ENCODE measurements around the gene DNHD1. TPM values are rescaled to one million over a fixed set of nuclear protein-coding genes. Genes with fewer than 3 reads are reported as not detected.

DNHD1 gene
- total RNA-seq, 1 experiment from 2014 or later, result 11.5 TPM

- H3K36me3 Mint-ChIP-seq, result no peaks in the 10 kb centered on the region
- CTCF ChIA-PET, result interaction anchor here (0.6 to 3.1 kb wide), 69 partner anchors 9 to 539 kb away, joined by 3 to 30 read pairs (median 4); partner anchors contain the start of genes APBB1, ARFIP2, DNHD1 and ILK
These were observed 34.2 kb downstream of the DNHD1 start for GRCh38 chr11:6531267-6531752.

GRCh38 chr11:6538456-6538855, 41.4 kb downstream of the DNHD1 start:
- Mint-ChIP-seq H3K9me3 (no peaks in the 10 kb centered on the region), H3K27me3 (ENCODE audit: low read depth) (no peaks in the 10 kb centered on the region), H3K4me1 (peaks cover 10% of the 10 kb centered on the region), H3K4me3 (no peak overlapping the region), H3K36me3 (no peaks in the 10 kb centered on the region), H3K27ac (peak overlapping the region; percentile 39; the same call in 1 of the 2 replicates)
- ChIA-PET POLR2A (interaction anchor here (0.6 kb wide), 1 partner anchor 57 kb away, joined by 3 read pairs; the partner anchor contains the start of genes ARFIP2 and TIMM10B), CTCF (interaction anchor here (0.7 to 1.4 kb wide), 4 partner anchors 9 to 217 kb away, joined by 3 to 4 read pairs (median 3); no protein-coding TSS in a partner anchor)
- DNase-seq (ENCODE audit: low spot score) (peak; percentile 18), ATAC-seq (peak; percentile 81)
- TF ChIP-seq ZNF281 (CRISPR knock-in tag; IDR thresholded peaks at IDR 0.05), result 0 out of 2 replicates have a peak, but pooled peaks have one; percentile 21
- 0 out of 2 replicates have a peak, but pooled peaks have one; percentile 24 for TF ChIP-seq FOXP1 (CRISPR knock-in tag; IDR thresholded peaks at IDR 0.05; ENCODE audit: borderline replicate concordance)
- no peak for TF ChIP-seq ATF3 (CRISPR knock-in tag; conservative IDR thresholded peaks at IDR 0.05)

More at GRCh38 chr11:6531267-6531752, 34.2 kb downstream of the DNHD1 start:
- no peaks in the 10 kb centered on the region; the same call in 1 of the 2 replicates for H3K27me3 Mint-ChIP-seq (ENCODE audit: low read depth)
- peak; percentile 90 for ATAC-seq
- H3K4me1 Mint-ChIP-seq, result no peaks in the 10 kb centered on the region
- no peak for DNase-seq (ENCODE audit: low spot score)
- POLR2A ChIA-PET, result interaction anchor here (0.7 to 1.2 kb wide), 3 partner anchors 76 to 152 kb away, joined by 3 to 4 read pairs (median 4); partner anchors contain the start of genes MRPL17 and TAF10
- H3K4me3 Mint-ChIP-seq, result no peak overlapping the region
- no peaks in the 10 kb centered on the region for H3K9me3 Mint-ChIP-seq
- TF ChIP-seq TEAD4 (CRISPR knock-in tag; IDR thresholded peaks at IDR 0.05) (no peak), IRF2 (CRISPR knock-in tag; IDR thresholded peaks at IDR 0.05; ENCODE audit: borderline replicate concordance, low read depth) (no peak)
- TF ChIP-seq, protein P1, sequence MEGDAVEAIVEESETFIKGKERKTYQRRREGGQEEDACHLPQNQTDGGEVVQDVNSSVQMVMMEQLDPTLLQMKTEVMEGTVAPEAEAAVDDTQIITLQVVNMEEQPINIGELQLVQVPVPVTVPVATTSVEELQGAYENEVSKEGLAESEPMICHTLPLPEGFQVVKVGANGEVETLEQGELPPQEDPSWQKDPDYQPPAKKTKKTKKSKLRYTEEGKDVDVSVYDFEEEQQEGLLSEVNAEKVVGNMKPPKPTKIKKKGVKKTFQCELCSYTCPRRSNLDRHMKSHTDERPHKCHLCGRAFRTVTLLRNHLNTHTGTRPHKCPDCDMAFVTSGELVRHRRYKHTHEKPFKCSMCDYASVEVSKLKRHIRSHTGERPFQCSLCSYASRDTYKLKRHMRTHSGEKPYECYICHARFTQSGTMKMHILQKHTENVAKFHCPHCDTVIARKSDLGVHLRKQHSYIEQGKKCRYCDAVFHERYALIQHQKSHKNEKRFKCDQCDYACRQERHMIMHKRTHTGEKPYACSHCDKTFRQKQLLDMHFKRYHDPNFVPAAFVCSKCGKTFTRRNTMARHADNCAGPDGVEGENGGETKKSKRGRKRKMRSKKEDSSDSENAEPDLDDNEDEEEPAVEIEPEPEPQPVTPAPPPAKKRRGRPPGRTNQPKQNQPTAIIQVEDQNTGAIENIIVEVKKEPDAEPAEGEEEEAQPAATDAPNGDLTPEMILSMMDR (IDR thresholded peaks at IDR 0.05), result peak; percentile 19; the same call in 1 of the 2 replicates
- TF ChIP-seq, protein P2, sequence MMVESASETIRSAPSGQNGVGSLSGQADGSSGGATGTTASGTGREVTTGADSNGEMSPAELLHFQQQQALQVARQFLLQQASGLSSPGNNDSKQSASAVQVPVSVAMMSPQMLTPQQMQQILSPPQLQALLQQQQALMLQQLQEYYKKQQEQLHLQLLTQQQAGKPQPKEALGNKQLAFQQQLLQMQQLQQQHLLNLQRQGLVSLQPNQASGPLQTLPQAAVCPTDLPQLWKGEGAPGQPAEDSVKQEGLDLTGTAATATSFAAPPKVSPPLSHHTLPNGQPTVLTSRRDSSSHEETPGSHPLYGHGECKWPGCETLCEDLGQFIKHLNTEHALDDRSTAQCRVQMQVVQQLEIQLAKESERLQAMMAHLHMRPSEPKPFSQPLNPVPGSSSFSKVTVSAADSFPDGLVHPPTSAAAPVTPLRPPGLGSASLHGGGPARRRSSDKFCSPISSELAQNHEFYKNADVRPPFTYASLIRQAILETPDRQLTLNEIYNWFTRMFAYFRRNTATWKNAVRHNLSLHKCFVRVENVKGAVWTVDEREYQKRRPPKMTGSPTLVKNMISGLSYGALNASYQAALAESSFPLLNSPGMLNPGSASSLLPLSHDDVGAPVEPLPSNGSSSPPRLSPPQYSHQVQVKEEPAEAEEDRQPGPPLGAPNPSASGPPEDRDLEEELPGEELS (CRISPR knock-in tag; IDR thresholded peaks at IDR 0.05), result peak; percentile 78; the same call in 1 of the 2 replicates
- no peak overlapping the region for H3K27ac Mint-ChIP-seq

DNA sequence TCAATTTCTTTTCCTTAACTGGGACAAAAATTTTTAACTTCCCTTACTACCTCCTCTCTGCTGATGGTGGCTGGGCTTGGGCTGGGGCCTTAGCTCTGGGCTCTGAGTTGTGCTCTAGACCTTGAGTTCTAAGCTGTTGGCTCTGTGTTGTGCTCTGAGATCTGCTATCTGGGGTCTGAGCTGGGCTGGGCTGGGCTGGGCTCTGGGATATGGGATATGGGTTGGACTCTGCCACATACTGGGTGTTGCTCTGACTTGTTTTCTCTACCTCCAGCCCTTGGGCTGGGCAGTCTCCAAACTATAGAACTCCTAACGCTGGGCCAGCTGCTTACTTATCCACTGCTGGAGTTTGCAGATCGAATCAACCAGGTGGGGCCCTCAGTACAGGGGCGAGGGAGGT, 41.9 kb downstream of the DNHD1 start:
- no peaks in the 10 kb centered on the region for H3K36me3 Mint-ChIP-seq
- no peak for TF ChIP-seq ETV6 (CRISPR knock-in tag; IDR thresholded peaks at IDR 0.05)
- TF ChIP-seq ZNF121 (CRISPR knock-in tag; IDR thresholded peaks at IDR 0.05), result no peak
- no peak for TF ChIP-seq MYBL2 (CRISPR knock-in tag; IDR thresholded peaks at IDR 0.05)
- no peak for TF ChIP-seq ZNF232 (CRISPR knock-in tag; IDR thresholded peaks at IDR 0.05)
- no peak for TF ChIP-seq TP53 (CRISPR knock-in tag; IDR thresholded peaks at IDR 0.05)
- no peak for TF ChIP-seq NFYB (CRISPR knock-in tag; conservative IDR thresholded peaks at IDR 0.05; ENCODE audit: low read depth)
- TF ChIP-seq FOXP1 (CRISPR knock-in tag; IDR thresholded peaks at IDR 0.05; ENCODE audit: borderline replicate concordance), result 0 out of 2 replicates have a peak, but pooled peaks have one; percentile 6
- no peak for DNase-seq (ENCODE audit: low spot score)
- no peaks in the 10 kb centered on the region for H3K9me3 Mint-ChIP-seq
- ATAC-seq, result peak; percentile 58
- ChIA-PET CTCF (interaction anchor here (0.6 to 1.4 kb wide), 4 partner anchors 10 to 216 kb away, joined by 3 to 4 read pairs (median 3); no protein-coding TSS in a partner anchor), POLR2A (no interaction called here)
- H3K4me3 Mint-ChIP-seq, result no peak overlapping the region
- no peaks in the 10 kb centered on the region for H3K27me3 Mint-ChIP-seq (ENCODE audit: low read depth)
- H3K27ac Mint-ChIP-seq, result no peak overlapping the region
- H3K4me1 Mint-ChIP-seq, result peaks cover 10% of the 10 kb centered on the region
